H1 (cell line): ENCODE results near the gene POLDIP3. TPM values are rescaled to one million over a fixed set of nuclear protein-coding genes. Genes with fewer than 3 reads are reported as not detected.
"Not testable (repeated sequence)": the region's sequence is repeated elsewhere in the genome, so short reads cannot be mapped to it uniquely, and the experiment has no call there.

Experiments used
- CTCF ChIA-PET: fragments of 300-600 bp; sonication (Branson Sonifier 250); formaldehyde crosslinking; loops from one replicate; lab custom pipeline; 2021; ENCODE audit not compliant: partially characterized antibody; lab: Charles Lee
- POLR2A ChIA-PET: fragments of 300-600 bp; sonication (Branson Sonifier 250); formaldehyde crosslinking; loops from one replicate; lab custom pipeline; 2021; ENCODE audit warnings: inconsistent platforms; ENCODE audit not compliant: partially characterized antibody; lab: Charles Lee
- DNase-seq, 2 experiments: peaks; one replicate each; pipeline versions ENCODE4 v3.0.0 to v3.0.0-alpha.2; 2010 to 2022; ENCODE audit warnings: low spot score in 2 of 2, low read depth in 1 of 2, mixed read lengths in 1 of 2
- FAIRE-seq: peaks from 2 replicates; lab custom pipeline; 2011; peaks lifted over from hg19 to GRCh38; lab: Jason Lieb, UNC
- H2AFZ ChIP-seq: 2 replicates; pipeline ENCODE4 v1.8.1; 2012; ENCODE audit warnings: low read length, inconsistent platforms
- H2AK5ac ChIP-seq: 2 replicates; pipeline ENCODE4 v1.6.1; 2013; ENCODE audit warnings: low read depth, low read length
- H2BK120ac ChIP-seq: replicated peaks from 2 replicates; pipeline ENCODE3; 2013; ENCODE audit warnings: low read depth, low read length, inconsistent platforms
- H2BK12ac ChIP-seq: 2 replicates; pipeline ENCODE4 v1.6.1; 2013; ENCODE audit warnings: low read depth, low read length
- H2BK15ac ChIP-seq: 2 replicates; pipeline ENCODE4 v1.6.1; 2013; ENCODE audit warnings: low read length
- H2BK20ac ChIP-seq: 2 replicates; pipeline ENCODE4 v1.6.1; 2013; ENCODE audit warnings: low read length
- H2BK5ac ChIP-seq: 2 replicates; pipeline ENCODE4 v1.6.1; 2013; ENCODE audit warnings: low read depth, low read length
- H3K14ac ChIP-seq: 2 replicates; pipeline ENCODE4 v1.6.1; 2013; ENCODE audit warnings: inconsistent platforms; ENCODE audit not compliant: insufficient read length
- H3K18ac ChIP-seq: 2 replicates; pipeline ENCODE4 v1.6.1; 2013; ENCODE audit warnings: low read length; ENCODE audit errors: extremely low read depth
- H3K23ac ChIP-seq: 2 replicates; pipeline ENCODE4 v1.6.1; 2013; ENCODE audit warnings: inconsistent platforms; ENCODE audit not compliant: insufficient read length
- H3K23me2 ChIP-seq: 2 replicates; pipeline ENCODE4 v1.6.1; 2013; ENCODE audit warnings: low read depth, low read length
- H3K27ac ChIP-seq: 2 replicates; pipeline ENCODE4 v1.6.1; 2011; ENCODE audit warnings: low read depth, low read length, inconsistent platforms
- H3K27me3 ChIP-seq, 4 experiments: replicated peaks in 1 of 4; 1 replicate in 1 of 4; 2 replicates in 3 of 4; pipeline versions ENCODE4 v1.6.1 to v1.8.1; 2011 to 2013; ENCODE audit warnings: low read length in 3 of 4, mild to moderate bottlenecking in 3 of 4, inconsistent platforms in 2 of 4, mixed read lengths in 2 of 4, moderate library complexity in 1 of 4; ENCODE audit not compliant: control insufficient read depth in 3 of 4, insufficient read depth in 3 of 4; ENCODE audit errors: extremely low read depth in 1 of 4
- H3K36me3 ChIP-seq, 4 experiments: 2 replicates each; pipeline versions ENCODE4 v1.6.1 to v1.8.1; 2011 to 2013; ENCODE audit warnings: mild to moderate bottlenecking in 4 of 4, low read length in 3 of 4, moderate library complexity in 2 of 4, control low read depth in 1 of 4, inconsistent platforms in 1 of 4; ENCODE audit not compliant: insufficient read depth in 4 of 4, control insufficient read depth in 2 of 4
- H3K4ac ChIP-seq: replicated peaks from 2 replicates; pipeline ENCODE3; 2013; ENCODE audit warnings: low read length, low read depth, mixed read lengths, inconsistent platforms; ENCODE audit not compliant: insufficient read length
- H3K4me1 ChIP-seq, 4 experiments: replicated peaks in 1 of 4; 1 replicate in 1 of 4; 2 replicates in 3 of 4; pipeline versions ENCODE4 v1.6.1 to v1.8.1; 2011 to 2013; ENCODE audit warnings: low read length in 3 of 4, inconsistent platforms in 2 of 4, mixed read lengths in 1 of 4; ENCODE audit not compliant: insufficient read depth in 4 of 4, control insufficient read depth in 3 of 4
- H3K4me2 ChIP-seq, 2 experiments: 2 replicates each; pipeline versions ENCODE4 v1.6.1 to v1.8.1; 2011 to 2013; ENCODE audit warnings: low read depth in 2 of 2, low read length in 2 of 2, control low read depth in 1 of 2, inconsistent platforms in 1 of 2, mild to moderate bottlenecking in 1 of 2; ENCODE audit not compliant: insufficient read depth in 1 of 2
- H3K4me3 ChIP-seq, 4 experiments: fragments of 200-600, 300-600 bp in 1 of 4; sonication (generic), shearing (Covaris generic), sonication (Bioruptor Twin) in 1 of 4; 2 replicates each; pipeline versions ENCODE4 v1.5.1 to v1.8.1; 2011 to 2016; ENCODE audit warnings: low read length in 4 of 4, low read depth in 3 of 4, control low read depth in 2 of 4, inconsistent platforms in 2 of 4, mild to moderate bottlenecking in 2 of 4, mixed read lengths in 1 of 4, moderate library complexity in 1 of 4; ENCODE audit not compliant: insufficient read depth in 2 of 4; ENCODE audit errors: extremely low read depth in 1 of 4
- H3K56ac ChIP-seq: replicated peaks from 2 replicates; pipeline ENCODE3; 2013; ENCODE audit warnings: low read depth, mild to moderate bottlenecking, mixed read lengths, low read length, inconsistent platforms; ENCODE audit not compliant: insufficient read length
- H3K79me1 ChIP-seq: 2 replicates; pipeline ENCODE4 v1.6.1; 2013; ENCODE audit warnings: low read depth, low read length, control low read depth
- H3K79me2 ChIP-seq, 2 experiments: 2 replicates each; pipeline versions ENCODE4 v1.6.1 to v1.8.1; 2012 to 2013; ENCODE audit warnings: low read length in 2 of 2, mild to moderate bottlenecking in 2 of 2, inconsistent platforms in 1 of 2; ENCODE audit not compliant: insufficient read depth in 2 of 2, control insufficient read depth in 1 of 2
- H3K9ac ChIP-seq, 4 experiments: replicated peaks in 1 of 4; 1 replicate in 1 of 4; 2 replicates in 3 of 4; pipeline versions ENCODE4 v1.6.1 to v1.8.1; 2011 to 2013; ENCODE audit warnings: low read depth in 3 of 4, low read length in 3 of 4, control low read depth in 2 of 4, mild to moderate bottlenecking in 2 of 4, moderate library complexity in 2 of 4, inconsistent platforms in 1 of 4; ENCODE audit errors: extremely low read depth in 1 of 4
- H3K9me3 ChIP-seq, 2 experiments: 2 replicates each; pipeline versions ENCODE4 v1.6.1 to v1.8.1; 2012 to 2013; ENCODE audit warnings: mild to moderate bottlenecking in 2 of 2, moderate library complexity in 2 of 2, control low read depth in 1 of 2, inconsistent platforms in 1 of 2, low read depth in 1 of 2, low read length in 1 of 2, mixed read lengths in 1 of 2; ENCODE audit not compliant: insufficient read depth in 2 of 2
- H4K20me1 ChIP-seq, 2 experiments: replicated peaks in 1 of 2; 2 replicates each; pipeline versions ENCODE3 to v1.8.1; 2011 to 2013; ENCODE audit warnings: inconsistent platforms in 2 of 2, low read length in 2 of 2, mild to moderate bottlenecking in 1 of 2; ENCODE audit not compliant: insufficient read depth in 2 of 2, control insufficient read depth in 1 of 2
- H4K5ac ChIP-seq: 2 replicates; pipeline ENCODE4 v1.6.1; 2013; ENCODE audit warnings: low read length, low read depth, mixed read lengths, inconsistent platforms; ENCODE audit not compliant: insufficient read length
- H4K8ac ChIP-seq: 2 replicates; pipeline ENCODE4 v1.8.0; 2013; ENCODE audit warnings: mild to moderate bottlenecking, moderate library complexity, low read length, inconsistent platforms; ENCODE audit not compliant: insufficient read depth; ENCODE audit errors: extremely low read depth
- H4K91ac ChIP-seq: replicated peaks from 2 replicates; pipeline ENCODE3; 2013; ENCODE audit warnings: low read length, mixed read lengths, inconsistent platforms; ENCODE audit not compliant: insufficient read length
- SIRT6 ChIP-seq: IDR thresholded peaks from one replicate; pipeline ENCODE4 v1.7.1; 2012; ENCODE audit warnings: low read length, inconsistent platforms
- SP4 ChIP-seq: IDR thresholded peaks from 2 replicates; pipeline ENCODE4 v1.6.1; 2012; ENCODE audit warnings: low read length, inconsistent platforms
- WGBS, 2 experiments: shearing (Covaris generic) in 1 of 2; methylation state at CpG; one replicate each; pipeline versions ENCODE4 v1.1.6 to v1.1.7; 2013 to 2015; ENCODE audit warnings: low lambda C conversion rate in 2 of 2, mixed read lengths in 2 of 2, inconsistent platforms in 1 of 2, low coverage in 1 of 2, missing lambda C conversion rate in 1 of 2; ENCODE audit not compliant: insufficient replicate concordance in 2 of 2, insufficient coverage in 1 of 2, insufficient read length in 1 of 2; ENCODE audit errors: extremely low coverage in 1 of 2, missing lambda C conversion rate in 1 of 2; 5-methylcytosine and 5-hydroxymethylcytosine counted together
- polyA plus RNA-seq, 7 experiments: library from polyadenylated mRNA; depleted of rRNA in 3 of 7; stranded (reverse) in 5 of 7; unstranded in 2 of 7; fragments of >200 nt in 5 of 7; fragments of 200-250 nt in 2 of 7; gene quantifications; 1 replicate in 5 of 7; 2 replicates in 1 of 7; 4 replicates in 1 of 7; pipeline versions ENCODE4 v1.2.1 to v1.2.3, GENCODE V29; 2011 to 2013; ENCODE audit warnings: missing spikeins in 2 of 7, mixed read lengths in 2 of 7
- total RNA-seq: library from RNA; stranded (reverse); fragmentation: NEBNext Ultra II Directional; extraction: Animal tissue kit (Norgen Biotek cat#: 25700); gene quantifications from 2 replicates; pipeline ENCODE4 v1.2.1, GENCODE V29; 2021

The POLDIP3 gene
- total and polyA plus RNA-seq, 2 of the 8 experiments (the other 6 are each of a cell fraction or from before 2014, with no cell fraction given), result 43.5 to 84.6 TPM

- TF ChIP-seq SIRT6 (no peak), SP4 (no peak)
These were observed 32.6 kb downstream of the POLDIP3 start (continued) for GRCh38 chr22:42581762-42582716.

- Histone ChIP-seq H3K4me3 (peak overlapping the region; percentile 67 to 89 (median 71)), H3K36me3 (peaks cover 23 to 51% (median 44%) of the 10 kb centered on the region in 4 experiments), H3K4me2 (peak overlapping the region; percentile 57 to 81), H3K27ac (peak overlapping the region; percentile 85; the same call in 1 of the 2 replicates), H3K9ac (peak overlapping the region in 3 of 4 experiments; percentile 79 to 87 (median 86); a peak in 6 of 7 replicates)
- WGBS, 2 experiments, result 2% methylated on average over 11 of the region's 22 CpGs; no CpG with 5 or more reads in 1 of the 2 experiments
- not testable (repeated sequence) for DNase-seq, H2AK5ac ChIP-seq, H2BK20ac ChIP-seq, H3K18ac ChIP-seq, H3K27me3 ChIP-seq, H3K14ac ChIP-seq, H4K5ac ChIP-seq, H2BK120ac ChIP-seq, H3K23me2 ChIP-seq, H2BK15ac ChIP-seq, H3K4me1 ChIP-seq, H3K79me1 ChIP-seq, H3K56ac ChIP-seq, H4K8ac ChIP-seq, H4K20me1 ChIP-seq, H2BK12ac ChIP-seq, H3K9me3 ChIP-seq, H2AFZ ChIP-seq, H3K4ac ChIP-seq, H4K91ac ChIP-seq, H3K79me2 ChIP-seq, H3K23ac ChIP-seq, H2BK5ac ChIP-seq
- FAIRE-seq, result peak; percentile 58
- ChIA-PET CTCF (interaction anchor here (1.1 kb wide), 1 partner anchor 19 kb away, joined by 3 read pairs; no protein-coding TSS in a partner anchor), POLR2A (interaction anchor here (0.8 to 28.3 kb wide), 6 partner anchors 11 to 69 kb away, joined by 3 to 399 read pairs (median 12); partner anchors contain the start of genes POLDIP3 and SERHL2)
These were observed 33.4 kb downstream of the POLDIP3 start for GRCh38 chr22:42581194-42581761.
